Esophagus muscularis mucosa (tissue), 4 donors: Measurements from ENCODE around the gene ALDH16A1.

ENCODE experiments used
- EP300 ChIP-seq: sonication (generic); formaldehyde crosslinking; IDR thresholded peaks from one replicate; pipeline ENCODE4 v1.6.1; 2017; ENCODE audit warnings: antibody characterized with exemption
- POLR2A ChIP-seq: fragments of 450-650 bp; IDR thresholded peaks from one replicate; pipeline ENCODE4 v1.6.1; 2017; ENCODE audit warnings: antibody characterized with exemption, moderate library complexity, mild to moderate bottlenecking, low read depth
- POLR2AphosphoS5 ChIP-seq, 2 donors: sonication (generic); formaldehyde crosslinking; IDR thresholded peaks; one replicate each; pipeline ENCODE4 v1.6.1; 2017; ENCODE audit warnings: antibody characterized with exemption in 2 of 2
- TF ChIP-seq, protein P1 (sequence below), 3 experiments: fragments of 200-600 bp in 2 of 3; fragments of 450-650 bp in 1 of 3; sonication (generic) in 2 of 3; IDR thresholded peaks; one replicate each; pipeline ENCODE4 v1.5.1; 2017 to 2019; ENCODE audit warnings: antibody characterized with exemption in 3 of 3, mild to moderate bottlenecking in 2 of 3, moderate library complexity in 1 of 3

DNA sequence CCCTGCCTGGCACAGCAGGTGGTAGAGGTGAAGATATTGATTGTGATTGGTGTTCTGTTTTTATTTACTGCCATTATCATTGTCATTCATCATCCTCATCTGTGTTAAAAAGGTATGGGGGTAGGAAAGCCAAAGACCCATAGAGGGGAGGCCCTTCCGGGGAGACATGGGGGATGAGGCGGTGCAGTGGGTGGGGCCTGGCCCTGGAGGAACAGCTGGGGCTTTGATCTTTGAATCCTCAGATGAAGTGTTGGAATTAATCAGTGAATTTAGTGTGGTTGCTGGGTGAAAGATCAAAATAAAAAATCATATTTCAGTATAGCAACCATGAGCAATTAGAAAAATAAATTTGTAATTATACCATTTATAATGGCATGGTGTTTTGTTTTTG lies 37.2 kb upstream of the ALDH16A1 start:
- TF ChIP-seq, protein P1, sequence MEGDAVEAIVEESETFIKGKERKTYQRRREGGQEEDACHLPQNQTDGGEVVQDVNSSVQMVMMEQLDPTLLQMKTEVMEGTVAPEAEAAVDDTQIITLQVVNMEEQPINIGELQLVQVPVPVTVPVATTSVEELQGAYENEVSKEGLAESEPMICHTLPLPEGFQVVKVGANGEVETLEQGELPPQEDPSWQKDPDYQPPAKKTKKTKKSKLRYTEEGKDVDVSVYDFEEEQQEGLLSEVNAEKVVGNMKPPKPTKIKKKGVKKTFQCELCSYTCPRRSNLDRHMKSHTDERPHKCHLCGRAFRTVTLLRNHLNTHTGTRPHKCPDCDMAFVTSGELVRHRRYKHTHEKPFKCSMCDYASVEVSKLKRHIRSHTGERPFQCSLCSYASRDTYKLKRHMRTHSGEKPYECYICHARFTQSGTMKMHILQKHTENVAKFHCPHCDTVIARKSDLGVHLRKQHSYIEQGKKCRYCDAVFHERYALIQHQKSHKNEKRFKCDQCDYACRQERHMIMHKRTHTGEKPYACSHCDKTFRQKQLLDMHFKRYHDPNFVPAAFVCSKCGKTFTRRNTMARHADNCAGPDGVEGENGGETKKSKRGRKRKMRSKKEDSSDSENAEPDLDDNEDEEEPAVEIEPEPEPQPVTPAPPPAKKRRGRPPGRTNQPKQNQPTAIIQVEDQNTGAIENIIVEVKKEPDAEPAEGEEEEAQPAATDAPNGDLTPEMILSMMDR (IDR thresholded peaks at IDR 0.05), result no peak
- TF ChIP-seq POLR2A (no peak), EP300 (no peak), POLR2AphosphoS5 (IDR thresholded peaks at IDR 0.05) (no peak)
